Astrocyte of the spinal cord (primary cell): ENCODE measurements around the gene FKBP1A.

Source experiments
- DNase-seq: peaks from one replicate; pipeline ENCODE4 v3.0.0; 2011; ENCODE audit warnings: low read depth, low spot score
- H3K4me3 ChIP-seq: 2 replicates; pipeline ENCODE4 v1.5.1; 2011; ENCODE audit warnings: low read depth, mild to moderate bottlenecking, low read length, moderate library complexity
- CTCF ChIP-seq: IDR thresholded peaks from 2 replicates; pipeline ENCODE4 v1.5.1; 2012; ENCODE audit warnings: low read depth, mild to moderate bottlenecking, low read length, inconsistent platforms
- in situ Hi-C: cut with HindIII; loops from 2 replicates; pipeline ENCODE4 v1.10.0; 2017; ENCODE audit warnings: low sequenced_read_pairs

Gene FKBP1A

GRCh38 chr20:1370548-1371110 lies 22.2 kb downstream of the FKBP1A start:
- no peak for TF ChIP-seq CTCF
- in situ Hi-C loops: no loop called here
- no peak for DNase-seq
- H3K4me3 ChIP-seq: no peak overlapping the region

GRCh38 chr20:1369970-1370369 lies 22.9 kb downstream of the FKBP1A start:
- no peak overlapping the region for H3K4me3 ChIP-seq
- DNase-seq: no peak
- in situ Hi-C loops: no loop called here
- TF ChIP-seq CTCF: no peak

- in situ Hi-C loops: no loop called here
- no peak overlapping the region for H3K4me3 ChIP-seq
- TF ChIP-seq CTCF: no peak
- DNase-seq: peak; percentile 51
Measured at GRCh38 chr20:1368448-1369199, 24.2 kb downstream of the FKBP1A start.

GRCh38 chr20:1367479-1367878 lies 25.4 kb downstream of the FKBP1A start:
- TF ChIP-seq CTCF: no peak
- in situ Hi-C loops: no loop called here
- DNase-seq: no peak
- no peak overlapping the region for H3K4me3 ChIP-seq

- in situ Hi-C loops: no loop called here
- no peak for TF ChIP-seq CTCF
- no peak overlapping the region for H3K4me3 ChIP-seq
- no peak for DNase-seq
Measured at GRCh38 chr20:1364106-1364505, 28.7 kb downstream of the FKBP1A start.

GRCh38 chr20:1363522-1363921 lies 29.3 kb downstream of the FKBP1A start:
- TF ChIP-seq CTCF: no peak
- H3K4me3 ChIP-seq: no peak overlapping the region
- in situ Hi-C loops: no loop called here
- DNase-seq: no peak
